HG03571 (cell line): Measurements from ENCODE around the gene RBPMS2.
"Not testable (repeated sequence)": the region's sequence is repeated elsewhere in the genome, so short reads cannot be mapped to it uniquely, and the experiment has no call there.

Experiments
- ATAC-seq: cut with Tn5 transposase; IDR thresholded peaks from one replicate; pipeline ENCODE4 v1.9.1; 2021; ENCODE audit not compliant: unreplicated experiment

The RBPMS2 gene

DNA sequence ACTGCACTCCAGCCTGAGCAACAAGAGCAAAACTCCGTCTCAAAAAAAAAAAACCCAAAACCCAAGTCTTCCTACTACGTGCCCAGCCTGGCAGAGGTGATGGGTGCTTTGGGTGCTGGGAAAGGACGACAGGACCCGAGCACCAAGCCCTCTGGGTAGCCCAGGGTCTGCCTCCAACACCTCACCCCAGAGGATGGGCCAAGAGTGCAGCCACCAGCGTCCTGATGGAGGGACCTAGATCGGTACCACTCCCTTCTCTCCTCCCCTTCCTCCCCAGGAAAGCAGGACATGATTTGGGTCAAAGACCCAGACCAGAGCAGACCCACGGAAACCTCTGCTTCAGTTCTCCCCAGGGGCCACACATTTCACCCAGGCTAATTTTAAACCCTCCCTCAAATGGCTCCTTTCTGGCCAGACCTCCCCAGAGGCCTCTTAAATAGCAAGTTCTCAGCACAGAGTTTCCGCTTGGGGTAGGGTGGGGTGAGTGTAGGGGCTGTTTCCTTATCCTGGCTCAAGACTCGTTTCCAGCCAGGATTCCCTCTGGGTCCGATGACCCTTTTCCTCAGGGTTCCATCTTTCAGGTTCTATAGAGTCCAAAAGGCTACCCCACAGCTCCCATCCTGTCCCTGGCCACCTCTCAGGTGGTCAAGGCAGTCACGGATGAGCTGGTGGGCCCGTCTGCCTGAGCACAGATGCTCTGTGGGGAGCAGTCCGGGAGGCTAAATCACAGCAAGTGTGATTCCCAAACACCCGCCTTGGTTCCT is 20.5 kb downstream of the RBPMS2 start:
- peak; percentile 65 for ATAC-seq

- ATAC-seq, result no peak
Measured at GRCh38 chr15:64753480-64754185, 21.8 kb downstream of the RBPMS2 start.

- ATAC-seq, result no peak
Measured at GRCh38 chr15:64751464-64751863, 23.9 kb downstream of the RBPMS2 start.

DNA sequence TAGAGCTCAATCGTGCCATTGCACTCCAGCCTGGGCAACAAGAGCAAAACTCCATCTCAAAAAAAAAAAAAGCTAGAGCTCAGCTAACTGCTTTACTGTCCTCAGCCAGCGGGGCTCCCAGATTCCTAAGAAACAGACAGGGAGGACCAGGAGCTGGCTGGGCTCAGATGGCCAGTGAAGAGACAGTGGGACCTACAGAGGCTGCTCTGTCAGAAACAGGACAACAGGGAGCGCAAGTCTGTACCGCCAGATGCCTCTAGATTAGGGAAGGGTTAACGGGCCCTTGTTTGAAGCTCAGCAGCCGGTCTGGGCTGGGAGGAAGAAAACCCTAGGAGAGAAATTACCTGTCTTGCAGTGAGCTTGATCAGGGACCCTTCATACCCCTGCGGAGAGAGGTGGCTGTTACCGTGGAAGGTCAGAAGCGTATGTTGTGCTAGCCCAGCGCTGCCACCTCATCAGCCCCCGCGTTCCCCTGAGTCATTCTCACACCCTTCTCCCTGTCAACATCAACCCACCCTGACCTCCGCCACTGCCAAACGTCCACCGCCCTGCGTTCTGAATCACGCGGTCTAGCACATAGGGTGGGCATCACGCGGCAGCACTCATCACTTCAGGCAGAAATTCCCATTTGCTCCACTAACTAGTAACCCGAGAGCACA is 25.3 kb downstream of the RBPMS2 start:
- no peak for ATAC-seq

DNA sequence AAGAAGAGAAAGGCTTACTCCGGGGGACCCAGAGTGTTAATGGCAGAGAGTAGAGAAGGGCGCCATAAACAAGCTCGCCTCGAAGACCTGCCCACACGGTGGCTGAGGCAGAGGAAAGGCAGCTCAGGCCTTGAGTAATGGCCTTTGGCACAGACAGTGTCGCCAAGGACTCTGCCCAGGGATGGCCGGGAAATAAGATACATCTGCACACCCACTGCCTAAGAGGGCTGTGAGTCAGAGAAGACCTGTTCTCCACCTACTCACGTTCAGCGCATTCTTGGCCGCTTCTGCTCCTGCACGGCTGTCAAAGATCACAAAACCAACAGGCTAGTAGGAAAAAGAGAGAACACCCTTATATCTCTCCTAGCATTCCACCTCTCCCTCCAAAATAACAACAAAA is 26.2 kb downstream of the RBPMS2 start:
- ATAC-seq, result no peak

- no peak for ATAC-seq
Measured at GRCh38 chr15:64748251-64748650, 27.1 kb downstream of the RBPMS2 start.

DNA sequence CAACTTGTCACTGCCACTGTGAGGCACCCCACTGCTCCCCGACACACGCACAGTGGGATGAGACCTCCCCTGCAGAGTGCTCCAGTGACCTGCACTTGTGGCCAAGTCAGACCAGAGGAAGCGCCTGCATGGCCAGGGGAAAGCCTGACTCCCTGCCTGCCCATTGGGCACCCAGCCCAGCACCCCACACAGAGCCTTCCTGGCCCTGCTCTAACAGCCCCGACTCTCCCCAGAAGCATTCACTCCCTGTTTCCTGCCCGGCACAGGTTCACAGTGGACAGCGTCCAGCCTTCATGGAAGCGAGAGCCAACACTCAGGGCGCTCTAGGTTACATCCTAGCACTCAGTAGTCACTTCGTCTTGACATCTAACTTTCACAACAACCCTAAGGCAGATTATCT is 27.8 kb downstream of the RBPMS2 start:
- no peak for ATAC-seq

GRCh38 chr15:64746921-64747320 is 28.5 kb downstream of the RBPMS2 start:
- no peak for ATAC-seq

DNA sequence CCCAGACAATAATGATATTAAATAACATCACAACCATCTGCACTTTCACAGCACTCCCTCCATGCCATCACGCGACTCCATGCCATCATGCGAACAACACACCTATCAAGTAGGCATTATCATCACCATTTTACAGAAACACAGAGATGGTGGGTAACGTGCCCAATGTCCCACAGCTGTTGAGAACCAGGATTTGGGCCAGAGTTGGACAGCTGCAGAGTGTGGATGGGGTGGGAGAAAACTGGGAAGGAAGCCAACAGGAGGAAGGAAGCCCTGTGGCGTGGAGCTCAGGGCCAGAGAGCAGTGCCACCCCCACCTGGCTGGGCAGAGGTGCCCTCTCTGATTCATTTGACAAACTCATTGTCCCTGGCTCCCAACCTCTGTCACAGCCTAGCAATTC is 29.0 kb downstream of the RBPMS2 start:
- ATAC-seq, result no peak

GRCh38 chr15:64743691-64744090 is 31.7 kb downstream of the RBPMS2 start:
- no peak for ATAC-seq

DNA sequence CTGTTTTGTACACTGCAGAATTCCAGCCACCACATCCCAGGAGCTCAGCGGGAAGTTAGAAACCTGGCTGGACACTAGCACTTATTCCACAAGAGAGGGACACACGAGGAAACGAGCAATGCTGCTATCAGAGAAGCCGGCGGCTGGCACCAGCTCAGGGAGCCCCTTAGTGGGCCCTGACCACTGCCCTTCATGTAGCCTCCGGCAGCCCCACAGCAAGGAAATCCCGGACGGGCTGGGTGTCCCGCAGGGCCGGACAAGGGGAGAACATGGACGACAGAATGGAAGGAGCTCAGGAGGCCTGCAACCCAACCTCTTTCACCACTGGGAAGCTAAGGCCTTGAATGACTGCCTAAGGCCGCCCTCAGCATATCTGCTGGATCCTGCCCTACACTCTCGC is 32.5 kb downstream of the RBPMS2 start:
- ATAC-seq, result no peak

GRCh38 chr15:64742385-64742784 is 33.0 kb downstream of the RBPMS2 start:
- no peak for ATAC-seq

DNA sequence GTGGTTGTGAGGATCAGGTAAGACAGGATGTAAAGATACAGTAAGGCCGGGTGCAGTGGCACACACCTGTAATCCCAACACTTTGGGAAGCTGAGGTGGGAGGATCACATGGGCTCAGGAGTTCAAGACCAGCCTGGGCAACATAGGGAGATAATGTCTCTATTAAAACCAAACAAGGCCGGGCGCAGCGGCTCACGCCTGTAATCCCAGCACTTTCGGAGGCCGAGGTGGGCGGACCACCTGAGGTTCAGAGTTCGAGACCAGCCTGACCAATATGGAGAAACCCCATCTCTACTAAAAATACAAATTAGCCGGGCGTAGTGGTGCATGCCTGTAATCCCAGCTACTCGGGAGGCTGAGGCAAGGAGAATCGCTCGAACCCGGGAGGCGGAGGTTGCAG is 33.7 kb downstream of the RBPMS2 start:
- ATAC-seq, result not testable (repeated sequence)

DNA sequence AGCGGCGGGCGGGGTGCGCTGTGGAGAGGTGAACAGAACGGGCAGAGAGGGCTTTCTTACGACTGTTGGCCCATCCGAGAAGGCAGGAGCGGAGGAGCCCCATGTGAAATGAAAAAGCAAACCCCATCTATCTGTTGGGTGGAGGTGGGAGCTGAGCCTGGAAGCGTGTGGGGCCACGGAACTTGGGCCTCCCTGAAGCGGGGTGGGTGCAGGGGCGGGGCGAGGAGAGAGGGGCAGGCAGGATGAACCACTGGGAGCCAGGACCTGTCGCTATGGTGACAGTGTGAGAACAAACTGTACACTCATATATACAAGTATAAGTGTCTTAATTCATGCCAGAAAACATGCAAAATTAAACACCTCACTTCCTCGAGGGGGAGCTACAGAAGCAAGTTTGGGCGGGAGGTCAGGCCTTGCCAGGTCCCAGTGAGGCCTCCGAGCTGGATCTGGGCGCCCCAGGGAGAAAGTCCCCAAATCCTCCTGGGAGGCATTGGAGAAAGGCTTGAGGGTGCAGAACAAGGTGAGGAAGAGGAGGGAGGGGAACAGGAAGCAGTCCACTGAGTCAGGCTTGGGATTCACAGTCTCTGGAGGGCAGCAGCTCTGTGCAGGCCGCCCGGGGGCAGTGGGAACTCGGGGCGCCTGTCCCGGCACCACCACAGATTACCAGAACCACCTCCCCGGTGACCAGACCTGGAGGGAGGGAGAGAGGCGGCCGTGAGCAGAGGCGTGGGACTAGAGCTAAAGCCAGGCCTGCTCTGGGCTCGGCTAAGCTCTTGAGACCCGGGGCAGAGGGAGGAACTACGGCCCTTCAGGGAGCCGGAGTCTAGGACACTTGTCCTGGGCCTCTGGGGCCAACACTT is 34.8 kb downstream of the RBPMS2 start:
- ATAC-seq, result no peak

DNA sequence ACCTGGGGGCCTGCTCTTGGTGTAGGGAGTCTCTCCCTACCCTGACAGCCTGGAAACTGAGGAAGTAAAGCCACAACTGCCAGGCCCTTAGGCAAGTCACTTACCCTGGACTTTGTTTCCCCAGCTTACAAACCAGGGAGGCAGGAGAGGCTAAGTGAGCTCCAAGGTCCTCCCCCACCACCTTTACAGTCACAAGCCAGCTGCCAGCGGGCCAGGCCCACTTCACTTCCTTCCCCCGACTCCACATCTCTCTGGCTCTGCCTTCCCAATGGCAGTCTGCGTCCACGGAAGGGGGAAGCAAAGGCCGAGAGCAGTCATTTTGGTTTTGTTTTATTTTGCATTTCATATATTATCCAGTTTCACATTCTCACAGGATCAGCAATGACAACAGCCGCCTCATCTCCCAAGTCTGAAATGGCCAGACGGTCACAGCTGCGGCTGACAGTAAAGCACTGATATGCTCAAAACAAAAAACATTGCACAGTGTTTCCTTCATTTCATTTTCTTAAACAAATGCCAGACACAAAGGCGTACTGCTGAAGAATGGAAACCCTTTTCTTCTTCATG is 35.7 kb downstream of the RBPMS2 start:
- no peak for ATAC-seq

DNA sequence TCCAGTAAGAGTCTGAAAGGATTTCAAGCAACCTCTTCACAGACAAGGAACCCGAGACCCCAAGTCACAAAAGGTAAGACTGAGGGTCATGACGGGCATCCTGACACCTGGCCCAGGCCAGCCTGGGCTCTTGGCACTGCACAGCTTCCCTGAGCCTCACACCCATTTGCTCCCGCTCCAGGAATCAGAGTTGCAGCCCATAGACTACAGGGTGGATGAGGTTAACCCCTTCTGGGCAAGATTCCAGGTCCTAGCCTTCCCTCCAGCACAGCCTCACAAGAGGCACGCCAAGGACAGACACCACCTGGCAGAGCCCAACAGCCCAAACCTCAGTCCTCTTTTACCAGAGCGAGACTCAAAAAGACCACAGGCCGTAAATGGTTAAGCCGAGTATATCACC is 36.2 kb downstream of the RBPMS2 start:
- ATAC-seq, result no peak

DNA sequence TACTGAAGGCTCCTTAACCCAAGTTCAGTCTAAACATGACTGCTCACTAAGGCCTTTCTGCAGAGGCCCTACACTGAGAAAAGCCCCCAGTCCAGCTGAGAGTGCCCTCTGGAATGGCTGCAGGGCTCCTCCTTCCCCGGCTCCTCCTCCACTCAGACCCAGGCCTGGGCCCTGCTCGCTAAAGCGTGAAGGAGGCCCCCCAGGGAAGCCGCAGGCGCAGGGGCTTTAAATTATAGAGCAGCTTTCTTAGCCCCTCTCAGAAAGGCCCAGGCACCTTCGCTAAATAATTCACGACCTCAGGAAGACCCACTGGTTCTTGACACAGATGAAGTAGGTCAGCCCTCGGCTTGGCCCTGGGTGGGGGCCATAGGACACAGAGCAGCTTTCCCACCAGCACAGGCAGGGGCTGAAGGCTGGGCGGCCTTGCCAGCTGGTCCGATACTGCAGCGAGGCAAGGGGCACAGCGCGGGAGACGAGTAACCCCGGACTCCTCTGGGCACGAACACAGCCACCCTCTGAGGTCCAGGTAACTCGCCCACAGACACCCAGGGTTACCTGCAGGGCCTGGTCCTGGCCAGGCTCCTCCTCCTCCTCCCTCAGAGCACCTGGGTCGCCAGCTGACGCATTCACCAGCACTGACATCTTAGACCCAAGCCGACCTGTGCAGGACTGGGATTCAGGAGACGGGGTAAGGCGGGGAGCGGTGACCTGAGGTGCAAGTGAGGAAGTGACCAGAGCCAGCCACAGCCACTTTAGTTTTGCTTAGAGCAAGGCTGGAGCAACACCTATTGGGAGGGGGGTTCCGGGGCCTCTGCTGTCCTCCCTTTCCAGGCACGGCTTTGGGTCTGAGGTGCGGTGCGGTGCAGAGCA is 36.9 kb downstream of the RBPMS2 start:
- ATAC-seq, result no peak

- no peak for ATAC-seq
Measured at GRCh38 chr15:64732156-64732860, 43.1 kb downstream of the RBPMS2 start.

DNA sequence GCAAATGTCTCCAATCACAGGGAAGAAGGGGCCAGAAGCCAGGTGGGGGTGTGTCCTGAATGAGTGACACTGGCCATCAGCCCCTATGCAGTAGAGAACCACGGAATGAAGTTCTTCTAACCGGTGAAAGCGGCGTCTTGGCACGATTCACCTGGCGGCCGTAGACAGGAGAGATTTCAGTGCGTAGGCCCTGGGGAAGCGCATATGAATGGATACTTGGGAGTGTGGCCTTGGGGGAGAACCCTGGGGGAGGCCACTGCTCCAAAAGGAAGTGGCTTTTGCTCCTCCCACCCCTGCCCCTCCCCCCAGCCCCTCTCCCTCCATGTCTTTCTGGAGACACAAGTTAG is 43.6 kb downstream of the RBPMS2 start:
- no peak for ATAC-seq
